SK-N-SH treated with all-trans-retinoic acid at 6 μM for 48 hours (cell line): Measurements from ENCODE around the gene CAND2.

ENCODE experiments used
- ATAC-seq: fragments of 200-7000 bp; cut with Tn5 transposase; 3 replicates; pipeline ENCODE4 v1.9.1; 2020; ENCODE audit warnings: mild to moderate bottlenecking, moderate library complexity
- BACH2 ChIP-seq: fragments of 250-450 bp; sonication (Bioruptor Pico); IDR thresholded peaks from 2 replicates; pipeline ENCODE4 v1.9.0; 2021; ENCODE audit warnings: mild to moderate bottlenecking, borderline replicate concordance
- CSDC2 ChIP-seq: fragments of 250-450 bp; sonication (Bioruptor Pico); IDR thresholded peaks from 2 replicates; pipeline ENCODE4 v1.5.0; 2020; ENCODE audit warnings: mild to moderate bottlenecking, moderate library complexity
- ESRRG ChIP-seq: fragments of 250-450 bp; sonication (Bioruptor Pico); IDR thresholded peaks from 2 replicates; pipeline ENCODE4 v1.6.1; 2021; ENCODE audit warnings: mild to moderate bottlenecking
- GLIS3 ChIP-seq: fragments of 250-450 bp; sonication (Bioruptor Pico); IDR thresholded peaks from 2 replicates; pipeline ENCODE4 v1.5.0; 2020; ENCODE audit warnings: mild to moderate bottlenecking, moderate library complexity
- ISL1 ChIP-seq: fragments of 250-450 bp; sonication (Bioruptor Pico); IDR thresholded peaks from 2 replicates; pipeline ENCODE4 v2.1.2; 2022; ENCODE audit warnings: mild to moderate bottlenecking, moderate library complexity
- OSR1 ChIP-seq: fragments of 250-450 bp; sonication (Bioruptor Pico); IDR thresholded peaks from 2 replicates; pipeline ENCODE4 v1.8.0; 2022; ENCODE audit warnings: moderate library complexity, mild to moderate bottlenecking, inconsistent platforms
- POU6F1 ChIP-seq: fragments of 250-450 bp; sonication (Bioruptor Pico); IDR thresholded peaks from 2 replicates; pipeline ENCODE4 v1.8.0; 2021; ENCODE audit warnings: low read depth, mild to moderate bottlenecking, moderate library complexity, borderline replicate concordance
- PPARA ChIP-seq: fragments of 250-450 bp; sonication (Bioruptor Pico); IDR thresholded peaks from 2 replicates; pipeline ENCODE4 v1.5.0; 2020; ENCODE audit warnings: mild to moderate bottlenecking, borderline replicate concordance
- RARB ChIP-seq: fragments of 250-450 bp; sonication (Bioruptor Pico); IDR thresholded peaks from 2 replicates; pipeline ENCODE4 v1.8.0; 2021; ENCODE audit warnings: mild to moderate bottlenecking, moderate library complexity
- SNAI2 ChIP-seq: fragments of 250-450 bp; sonication (Bioruptor Pico); IDR thresholded peaks from 2 replicates; pipeline ENCODE4 v1.5.0; 2020; ENCODE audit warnings: mild to moderate bottlenecking, moderate library complexity
- TCF4 ChIP-seq: fragments of 250-450 bp; sonication (Bioruptor Pico); IDR thresholded peaks from 2 replicates; pipeline ENCODE4 v1.8.0; 2021; ENCODE audit warnings: mild to moderate bottlenecking, moderate library complexity, borderline replicate concordance
- TOX ChIP-seq: fragments of 250-450 bp; sonication (Bioruptor Pico); IDR thresholded peaks from 2 replicates; pipeline ENCODE4 v1.8.0; 2021; ENCODE audit warnings: mild to moderate bottlenecking, moderate library complexity, borderline replicate concordance
- ZC3H10 ChIP-seq: fragments of 250-450 bp; sonication (Bioruptor Pico); IDR thresholded peaks from 2 replicates; pipeline ENCODE4 v1.5.1; 2021; ENCODE audit warnings: mild to moderate bottlenecking, moderate library complexity
- ZFP30 ChIP-seq: fragments of 450-650 bp; formaldehyde crosslinking; IDR thresholded peaks from 2 replicates; pipeline ENCODE4 v1.5.0; 2022; ENCODE audit warnings: mild to moderate bottlenecking, moderate library complexity
- ZNF70 ChIP-seq: fragments of 450-650 bp; formaldehyde crosslinking; IDR thresholded peaks from 2 replicates; pipeline ENCODE4 v1.5.0; 2020; ENCODE audit warnings: mild to moderate bottlenecking, moderate library complexity
- ZNF8 ChIP-seq: fragments of 450-650 bp; formaldehyde crosslinking; IDR thresholded peaks from 2 replicates; pipeline ENCODE4 v1.5.0; 2020; ENCODE audit warnings: mild to moderate bottlenecking, moderate library complexity
- TF ChIP-seq, protein P1 (sequence below): fragments of 250-450 bp; sonication (Bioruptor Pico); IDR thresholded peaks from 2 replicates; pipeline ENCODE4 v1.8.0; 2020; ENCODE audit warnings: mild to moderate bottlenecking, moderate library complexity, borderline replicate concordance
- TF ChIP-seq, protein P2 (sequence below): fragments of 250-450 bp; sonication (Bioruptor Pico); IDR thresholded peaks from 2 replicates; pipeline ENCODE4 v1.5.0; 2020; ENCODE audit warnings: mild to moderate bottlenecking, moderate library complexity
- TF ChIP-seq, protein P3 (sequence below): fragments of 250-450 bp; sonication (Bioruptor Pico); IDR thresholded peaks from 2 replicates; pipeline ENCODE4 v1.5.1; 2021; ENCODE audit warnings: mild to moderate bottlenecking, moderate library complexity

The CAND2 gene

DNA sequence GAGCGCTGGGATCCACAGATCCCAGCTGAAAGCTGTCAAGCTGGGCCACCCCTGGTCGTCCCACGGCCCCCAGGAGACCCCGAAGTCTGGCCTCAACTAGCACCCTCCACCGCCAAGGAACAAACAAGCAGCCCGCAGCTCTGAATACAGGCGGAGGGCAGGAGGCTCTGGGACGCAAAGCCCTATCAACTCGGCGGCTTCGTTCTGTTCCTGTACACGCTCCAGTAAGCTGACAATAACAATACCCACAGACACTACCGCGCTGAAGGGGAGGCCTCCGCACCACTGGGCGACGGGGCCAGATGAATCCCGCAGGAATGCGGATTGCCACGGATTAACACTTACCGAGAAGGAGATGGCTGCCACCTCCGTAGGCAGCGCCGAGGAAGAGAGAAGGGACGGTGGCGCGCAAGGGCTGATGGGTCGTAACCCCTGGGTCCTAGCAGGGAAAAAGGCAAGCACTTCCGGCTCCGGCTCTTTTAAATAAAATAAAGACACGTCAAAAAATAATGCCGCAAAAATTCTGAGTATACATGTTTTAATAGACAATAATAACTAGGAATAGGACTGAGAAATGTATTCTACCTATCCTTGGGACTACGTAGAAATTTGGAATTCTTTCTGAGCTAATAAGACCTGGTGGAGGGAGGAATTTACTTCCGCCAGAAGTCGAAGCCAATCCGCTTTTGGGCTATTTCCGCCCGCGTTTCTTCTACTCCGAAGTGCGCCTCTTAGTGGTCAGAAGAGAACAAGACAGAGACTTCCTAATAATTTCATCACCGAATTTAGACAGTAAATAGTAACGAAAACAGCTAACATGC is 44.9 kb downstream of the CAND2 start, which contains the start of gene RPL32:
RPL32 (minus strand) TSS at position 417 of the 821 bp plus-strand sequence. CDS start 1,328 bp downstream, outside the sequence.
- peak; percentile 93 for ATAC-seq
- no peak for TF ChIP-seq TCF4 (CRISPR knock-in tag)
- TF ChIP-seq GLIS3 (CRISPR knock-in tag): 0 out of 2 replicates have a peak, but pooled peaks have one; percentile 8

- no peak for ATAC-seq
- TF ChIP-seq, protein P1, sequence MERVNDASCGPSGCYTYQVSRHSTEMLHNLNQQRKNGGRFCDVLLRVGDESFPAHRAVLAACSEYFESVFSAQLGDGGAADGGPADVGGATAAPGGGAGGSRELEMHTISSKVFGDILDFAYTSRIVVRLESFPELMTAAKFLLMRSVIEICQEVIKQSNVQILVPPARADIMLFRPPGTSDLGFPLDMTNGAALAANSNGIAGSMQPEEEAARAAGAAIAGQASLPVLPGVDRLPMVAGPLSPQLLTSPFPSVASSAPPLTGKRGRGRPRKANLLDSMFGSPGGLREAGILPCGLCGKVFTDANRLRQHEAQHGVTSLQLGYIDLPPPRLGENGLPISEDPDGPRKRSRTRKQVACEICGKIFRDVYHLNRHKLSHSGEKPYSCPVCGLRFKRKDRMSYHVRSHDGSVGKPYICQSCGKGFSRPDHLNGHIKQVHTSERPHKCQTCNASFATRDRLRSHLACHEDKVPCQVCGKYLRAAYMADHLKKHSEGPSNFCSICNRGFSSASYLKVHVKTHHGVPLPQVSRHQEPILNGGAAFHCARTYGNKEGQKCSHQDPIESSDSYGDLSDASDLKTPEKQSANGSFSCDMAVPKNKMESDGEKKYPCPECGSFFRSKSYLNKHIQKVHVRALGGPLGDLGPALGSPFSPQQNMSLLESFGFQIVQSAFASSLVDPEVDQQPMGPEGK (CRISPR knock-in tag): no peak
- TF ChIP-seq TCF4 (CRISPR knock-in tag) (no peak), ZNF8 (CRISPR knock-in tag) (no peak), SNAI2 (CRISPR knock-in tag) (no peak), ZFP30 (CRISPR knock-in tag) (no peak)
Measured at GRCh38 chr3:12841970-12842328, 45.5 kb downstream of the CAND2 start.

GRCh38 chr3:12842469-12842868 is 46.0 kb downstream of the CAND2 start:
- ATAC-seq: no peak
- no peak for TF ChIP-seq BACH2 (CRISPR knock-in tag)
- no peak for TF ChIP-seq GLIS3 (CRISPR knock-in tag)
- TF ChIP-seq ISL1: no peak
- TF ChIP-seq, protein P2, sequence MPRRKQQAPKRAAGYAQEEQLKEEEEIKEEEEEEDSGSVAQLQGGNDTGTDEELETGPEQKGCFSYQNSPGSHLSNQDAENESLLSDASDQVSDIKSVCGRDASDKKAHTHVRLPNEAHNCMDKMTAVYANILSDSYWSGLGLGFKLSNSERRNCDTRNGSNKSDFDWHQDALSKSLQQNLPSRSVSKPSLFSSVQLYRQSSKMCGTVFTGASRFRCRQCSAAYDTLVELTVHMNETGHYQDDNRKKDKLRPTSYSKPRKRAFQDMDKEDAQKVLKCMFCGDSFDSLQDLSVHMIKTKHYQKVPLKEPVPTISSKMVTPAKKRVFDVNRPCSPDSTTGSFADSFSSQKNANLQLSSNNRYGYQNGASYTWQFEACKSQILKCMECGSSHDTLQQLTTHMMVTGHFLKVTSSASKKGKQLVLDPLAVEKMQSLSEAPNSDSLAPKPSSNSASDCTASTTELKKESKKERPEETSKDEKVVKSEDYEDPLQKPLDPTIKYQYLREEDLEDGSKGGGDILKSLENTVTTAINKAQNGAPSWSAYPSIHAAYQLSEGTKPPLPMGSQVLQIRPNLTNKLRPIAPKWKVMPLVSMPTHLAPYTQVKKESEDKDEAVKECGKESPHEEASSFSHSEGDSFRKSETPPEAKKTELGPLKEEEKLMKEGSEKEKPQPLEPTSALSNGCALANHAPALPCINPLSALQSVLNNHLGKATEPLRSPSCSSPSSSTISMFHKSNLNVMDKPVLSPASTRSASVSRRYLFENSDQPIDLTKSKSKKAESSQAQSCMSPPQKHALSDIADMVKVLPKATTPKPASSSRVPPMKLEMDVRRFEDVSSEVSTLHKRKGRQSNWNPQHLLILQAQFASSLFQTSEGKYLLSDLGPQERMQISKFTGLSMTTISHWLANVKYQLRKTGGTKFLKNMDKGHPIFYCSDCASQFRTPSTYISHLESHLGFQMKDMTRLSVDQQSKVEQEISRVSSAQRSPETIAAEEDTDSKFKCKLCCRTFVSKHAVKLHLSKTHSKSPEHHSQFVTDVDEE: no peak
- no peak for TF ChIP-seq PPARA (CRISPR knock-in tag)
- no peak for TF ChIP-seq OSR1 (CRISPR knock-in tag)
- no peak for TF ChIP-seq CSDC2 (CRISPR knock-in tag)
- no peak for TF ChIP-seq ZNF8 (CRISPR knock-in tag)

DNA sequence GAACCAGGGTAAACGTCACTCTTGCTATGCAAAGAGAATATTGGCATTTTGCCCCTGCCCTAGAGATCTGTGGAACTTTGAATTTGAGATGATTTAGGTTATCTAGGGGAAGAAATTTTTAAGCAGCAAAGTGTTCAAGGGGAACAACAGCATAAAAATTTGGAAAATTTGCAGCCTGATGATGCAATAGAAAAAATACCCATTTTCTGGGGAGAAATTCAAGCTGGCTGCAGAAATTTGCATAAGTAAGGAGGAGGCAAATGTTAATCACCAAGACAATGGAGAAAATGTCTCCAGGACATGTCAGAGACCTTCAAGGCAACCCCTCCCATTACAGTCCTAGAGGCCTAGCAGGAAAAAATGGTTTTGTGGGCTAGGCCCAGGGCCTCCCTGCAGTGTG is 49.3 kb downstream of the CAND2 start:
- TF ChIP-seq, protein P1 (CRISPR knock-in tag): no peak
- TF ChIP-seq, protein P3, sequence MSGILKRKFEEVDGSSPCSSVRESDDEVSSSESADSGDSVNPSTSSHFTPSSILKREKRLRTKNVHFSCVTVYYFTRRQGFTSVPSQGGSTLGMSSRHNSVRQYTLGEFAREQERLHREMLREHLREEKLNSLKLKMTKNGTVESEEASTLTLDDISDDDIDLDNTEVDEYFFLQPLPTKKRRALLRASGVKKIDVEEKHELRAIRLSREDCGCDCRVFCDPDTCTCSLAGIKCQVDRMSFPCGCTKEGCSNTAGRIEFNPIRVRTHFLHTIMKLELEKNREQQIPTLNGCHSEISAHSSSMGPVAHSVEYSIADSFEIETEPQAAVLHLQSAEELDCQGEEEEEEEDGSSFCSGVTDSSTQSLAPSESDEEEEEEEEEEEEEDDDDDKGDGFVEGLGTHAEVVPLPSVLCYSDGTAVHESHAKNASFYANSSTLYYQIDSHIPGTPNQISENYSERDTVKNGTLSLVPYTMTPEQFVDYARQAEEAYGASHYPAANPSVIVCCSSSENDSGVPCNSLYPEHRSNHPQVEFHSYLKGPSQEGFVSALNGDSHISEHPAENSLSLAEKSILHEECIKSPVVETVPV (CRISPR knock-in tag): no peak
- no peak for TF ChIP-seq ZNF8 (CRISPR knock-in tag)
- TF ChIP-seq, all 23 proteins: peak for 0
- ATAC-seq: no peak

DNA sequence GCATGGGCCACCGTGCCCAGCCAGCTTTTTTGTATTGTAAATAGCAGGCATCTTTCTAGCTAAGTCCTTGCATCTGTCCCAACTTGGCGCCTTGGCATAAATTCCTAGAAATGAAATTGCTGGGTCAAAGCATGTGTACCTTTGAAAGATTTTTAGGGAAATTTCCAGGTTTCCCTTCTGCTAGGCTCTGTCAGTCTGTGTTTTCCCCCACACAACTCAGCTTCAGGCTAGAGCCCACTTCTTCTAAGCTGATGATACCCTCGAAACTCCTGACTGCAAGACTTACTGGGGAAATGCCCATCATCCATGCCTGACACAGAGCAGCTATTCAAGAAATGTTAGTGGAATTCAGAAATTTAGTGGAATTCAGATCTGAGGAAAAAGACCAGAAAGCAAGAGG is 55.7 kb downstream of the CAND2 start:
- no peak for ATAC-seq
- TF ChIP-seq ZC3H10 (CRISPR knock-in tag) (no peak), ZNF70 (CRISPR knock-in tag) (no peak), SNAI2 (CRISPR knock-in tag) (no peak), POU6F1 (no peak), TCF4 (CRISPR knock-in tag) (no peak), BACH2 (CRISPR knock-in tag) (no peak), TOX (no peak), ESRRG (no peak), RARB (CRISPR knock-in tag) (no peak)
- TF ChIP-seq, protein P2: no peak
